Neural cell (in vitro differentiated cells): ENCODE data around the gene THUMPD3.

Experiments
- EP300 ChIP-seq: fragments of 450-650 bp; conservative IDR thresholded peaks from 2 replicates; pipeline ENCODE4 v1.6.1; 2014; ENCODE audit warnings: antibody characterized with exemption, mild to moderate bottlenecking, moderate library complexity; ENCODE audit not compliant: poor library complexity, severe bottlenecking
- EZH2 ChIP-seq: fragments of 200-600, 300-800 bp; shearing (Covaris generic), sonication (generic); IDR thresholded peaks from 2 replicates; pipeline ENCODE4 v1.6.1; 2014; ENCODE audit warnings: antibody characterized with exemption, low read length, borderline replicate concordance, mild to moderate bottlenecking; ENCODE audit not compliant: insufficient read depth, poor library complexity, severe bottlenecking
- MXI1 ChIP-seq: fragments of 450-650 bp; conservative IDR thresholded peaks from 2 replicates; pipeline ENCODE4 v1.6.1; 2014; ENCODE audit warnings: antibody characterized with exemption, mild to moderate bottlenecking; ENCODE audit not compliant: poor library complexity, severe bottlenecking
- POLR2AphosphoS5 ChIP-seq: IDR thresholded peaks from 2 replicates; pipeline ENCODE4 v1.6.1; 2012
- RAD21 ChIP-seq: fragments of 450-650 bp; conservative IDR thresholded peaks from 2 replicates; pipeline ENCODE4 v1.6.1; 2014; ENCODE audit warnings: antibody characterized with exemption, mild to moderate bottlenecking, moderate library complexity
- SMC3 ChIP-seq: fragments of 450-650 bp; conservative IDR thresholded peaks from 2 replicates; pipeline ENCODE4 v1.6.1; 2014; ENCODE audit warnings: antibody characterized with exemption, mild to moderate bottlenecking, moderate library complexity; ENCODE audit not compliant: poor library complexity
- TAF1 ChIP-seq: IDR thresholded peaks from 2 replicates; pipeline ENCODE4 v1.6.1; 2012; ENCODE audit warnings: low read depth
- TF ChIP-seq, protein P1 (sequence below): fragments of 450-650 bp; IDR thresholded peaks from 2 replicates; pipeline ENCODE4 v1.5.1; 2014; ENCODE audit warnings: antibody characterized with exemption, mild to moderate bottlenecking, moderate library complexity; ENCODE audit not compliant: poor library complexity, severe bottlenecking
- TF ChIP-seq, protein P2 (sequence below): IDR thresholded peaks from 2 replicates; pipeline ENCODE4 v1.6.1; 2012; ENCODE audit warnings: borderline replicate concordance

DNA sequence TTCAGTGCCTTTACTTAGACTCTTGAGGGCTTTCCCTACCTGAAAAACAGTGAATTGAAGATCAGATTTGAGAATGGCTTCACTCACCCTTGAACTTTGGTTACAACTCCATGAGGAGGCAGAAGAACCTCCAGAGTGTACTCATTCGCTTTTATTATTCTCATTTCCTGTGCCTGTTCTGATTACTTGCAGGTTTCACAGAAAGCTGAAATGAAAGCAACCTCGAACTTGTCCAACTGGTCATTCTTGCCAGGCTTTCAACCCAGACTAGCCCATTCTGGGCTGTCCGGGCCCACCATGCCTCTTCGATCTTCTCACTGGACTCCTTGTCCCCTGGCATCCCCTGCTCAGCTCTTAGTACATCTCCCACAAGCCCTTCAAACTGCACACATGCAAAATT, 20.2 kb upstream of the THUMPD3 start:
- no peak for TF ChIP-seq SMC3
- TF ChIP-seq, protein P1, sequence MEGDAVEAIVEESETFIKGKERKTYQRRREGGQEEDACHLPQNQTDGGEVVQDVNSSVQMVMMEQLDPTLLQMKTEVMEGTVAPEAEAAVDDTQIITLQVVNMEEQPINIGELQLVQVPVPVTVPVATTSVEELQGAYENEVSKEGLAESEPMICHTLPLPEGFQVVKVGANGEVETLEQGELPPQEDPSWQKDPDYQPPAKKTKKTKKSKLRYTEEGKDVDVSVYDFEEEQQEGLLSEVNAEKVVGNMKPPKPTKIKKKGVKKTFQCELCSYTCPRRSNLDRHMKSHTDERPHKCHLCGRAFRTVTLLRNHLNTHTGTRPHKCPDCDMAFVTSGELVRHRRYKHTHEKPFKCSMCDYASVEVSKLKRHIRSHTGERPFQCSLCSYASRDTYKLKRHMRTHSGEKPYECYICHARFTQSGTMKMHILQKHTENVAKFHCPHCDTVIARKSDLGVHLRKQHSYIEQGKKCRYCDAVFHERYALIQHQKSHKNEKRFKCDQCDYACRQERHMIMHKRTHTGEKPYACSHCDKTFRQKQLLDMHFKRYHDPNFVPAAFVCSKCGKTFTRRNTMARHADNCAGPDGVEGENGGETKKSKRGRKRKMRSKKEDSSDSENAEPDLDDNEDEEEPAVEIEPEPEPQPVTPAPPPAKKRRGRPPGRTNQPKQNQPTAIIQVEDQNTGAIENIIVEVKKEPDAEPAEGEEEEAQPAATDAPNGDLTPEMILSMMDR: no peak
- no peak for TF ChIP-seq EP300
- no peak for TF ChIP-seq POLR2AphosphoS5
- no peak for TF ChIP-seq EZH2
- no peak for TF ChIP-seq MXI1
- no peak for TF ChIP-seq TAF1
- TF ChIP-seq, protein P2, sequence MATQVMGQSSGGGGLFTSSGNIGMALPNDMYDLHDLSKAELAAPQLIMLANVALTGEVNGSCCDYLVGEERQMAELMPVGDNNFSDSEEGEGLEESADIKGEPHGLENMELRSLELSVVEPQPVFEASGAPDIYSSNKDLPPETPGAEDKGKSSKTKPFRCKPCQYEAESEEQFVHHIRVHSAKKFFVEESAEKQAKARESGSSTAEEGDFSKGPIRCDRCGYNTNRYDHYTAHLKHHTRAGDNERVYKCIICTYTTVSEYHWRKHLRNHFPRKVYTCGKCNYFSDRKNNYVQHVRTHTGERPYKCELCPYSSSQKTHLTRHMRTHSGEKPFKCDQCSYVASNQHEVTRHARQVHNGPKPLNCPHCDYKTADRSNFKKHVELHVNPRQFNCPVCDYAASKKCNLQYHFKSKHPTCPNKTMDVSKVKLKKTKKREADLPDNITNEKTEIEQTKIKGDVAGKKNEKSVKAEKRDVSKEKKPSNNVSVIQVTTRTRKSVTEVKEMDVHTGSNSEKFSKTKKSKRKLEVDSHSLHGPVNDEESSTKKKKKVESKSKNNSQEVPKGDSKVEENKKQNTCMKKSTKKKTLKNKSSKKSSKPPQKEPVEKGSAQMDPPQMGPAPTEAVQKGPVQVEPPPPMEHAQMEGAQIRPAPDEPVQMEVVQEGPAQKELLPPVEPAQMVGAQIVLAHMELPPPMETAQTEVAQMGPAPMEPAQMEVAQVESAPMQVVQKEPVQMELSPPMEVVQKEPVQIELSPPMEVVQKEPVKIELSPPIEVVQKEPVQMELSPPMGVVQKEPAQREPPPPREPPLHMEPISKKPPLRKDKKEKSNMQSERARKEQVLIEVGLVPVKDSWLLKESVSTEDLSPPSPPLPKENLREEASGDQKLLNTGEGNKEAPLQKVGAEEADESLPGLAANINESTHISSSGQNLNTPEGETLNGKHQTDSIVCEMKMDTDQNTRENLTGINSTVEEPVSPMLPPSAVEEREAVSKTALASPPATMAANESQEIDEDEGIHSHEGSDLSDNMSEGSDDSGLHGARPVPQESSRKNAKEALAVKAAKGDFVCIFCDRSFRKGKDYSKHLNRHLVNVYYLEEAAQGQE: no peak
- no peak for TF ChIP-seq RAD21
